ENCODE results near the gene MCL1. TPM values are rescaled to one million over a fixed set of nuclear protein-coding genes. Genes with fewer than 3 reads are reported as not detected.

MCL1 gene
- total RNA-seq, 1 donor from 2014 or later: 212 TPM

DNA sequence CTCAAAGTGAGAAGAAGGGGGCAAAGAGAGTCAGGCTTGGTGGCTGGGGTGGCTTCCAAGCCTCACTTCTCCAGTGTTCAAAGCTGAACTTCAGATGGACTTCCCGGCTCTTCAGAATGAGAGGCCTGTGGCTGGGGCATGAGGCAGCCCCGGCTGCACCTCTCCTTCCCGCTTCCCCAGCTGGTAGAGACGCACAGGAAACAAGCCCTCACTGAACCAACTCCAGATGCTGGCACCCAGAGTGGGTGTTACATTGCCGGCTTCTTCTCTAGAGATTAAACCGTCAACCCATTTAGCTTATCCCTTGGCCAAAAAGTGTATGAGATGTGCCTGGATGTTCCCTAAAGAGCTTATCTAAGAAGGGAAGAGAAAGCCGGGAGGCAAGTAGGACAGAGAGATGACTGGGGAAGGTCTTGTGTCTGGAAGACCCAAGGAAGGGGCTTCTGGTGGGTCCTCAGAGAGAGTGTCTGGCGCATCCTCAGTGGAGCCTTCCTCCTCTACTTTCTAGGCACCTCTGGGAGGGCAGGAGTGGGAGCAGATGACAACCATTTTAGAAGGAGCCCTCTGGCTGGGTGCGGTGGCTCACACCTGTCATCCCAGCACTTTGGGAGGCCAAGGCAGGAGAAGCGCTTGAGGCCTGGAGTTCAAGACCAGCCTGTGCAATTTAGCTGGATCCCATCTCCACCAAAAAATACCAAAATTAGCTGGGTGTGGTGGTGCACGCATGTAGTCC, 28.2 kb downstream of the MCL1 start:
- Mint-ChIP-seq H3K4me3 (ENCODE audit: low read depth) (no peak overlapping the region), H3K27me3 (peaks cover 17% of the 10 kb centered on the region), H3K27ac (no peak overlapping the region), H3K4me1 (ENCODE audit: low read depth) (peaks cover 6% of the 10 kb centered on the region), H3K36me3 (ENCODE audit: insufficient read depth) (no peaks in the 10 kb centered on the region), H3K9me3 (ENCODE audit: low read depth) (no peaks in the 10 kb centered on the region)
- DNase-seq (ENCODE audit: low spot score, unreplicated experiment): no peak
- TF ChIP-seq, protein P1, sequence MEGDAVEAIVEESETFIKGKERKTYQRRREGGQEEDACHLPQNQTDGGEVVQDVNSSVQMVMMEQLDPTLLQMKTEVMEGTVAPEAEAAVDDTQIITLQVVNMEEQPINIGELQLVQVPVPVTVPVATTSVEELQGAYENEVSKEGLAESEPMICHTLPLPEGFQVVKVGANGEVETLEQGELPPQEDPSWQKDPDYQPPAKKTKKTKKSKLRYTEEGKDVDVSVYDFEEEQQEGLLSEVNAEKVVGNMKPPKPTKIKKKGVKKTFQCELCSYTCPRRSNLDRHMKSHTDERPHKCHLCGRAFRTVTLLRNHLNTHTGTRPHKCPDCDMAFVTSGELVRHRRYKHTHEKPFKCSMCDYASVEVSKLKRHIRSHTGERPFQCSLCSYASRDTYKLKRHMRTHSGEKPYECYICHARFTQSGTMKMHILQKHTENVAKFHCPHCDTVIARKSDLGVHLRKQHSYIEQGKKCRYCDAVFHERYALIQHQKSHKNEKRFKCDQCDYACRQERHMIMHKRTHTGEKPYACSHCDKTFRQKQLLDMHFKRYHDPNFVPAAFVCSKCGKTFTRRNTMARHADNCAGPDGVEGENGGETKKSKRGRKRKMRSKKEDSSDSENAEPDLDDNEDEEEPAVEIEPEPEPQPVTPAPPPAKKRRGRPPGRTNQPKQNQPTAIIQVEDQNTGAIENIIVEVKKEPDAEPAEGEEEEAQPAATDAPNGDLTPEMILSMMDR (IDR thresholded peaks at IDR 0.05; ENCODE audit: unreplicated experiment): no peak

DNA sequence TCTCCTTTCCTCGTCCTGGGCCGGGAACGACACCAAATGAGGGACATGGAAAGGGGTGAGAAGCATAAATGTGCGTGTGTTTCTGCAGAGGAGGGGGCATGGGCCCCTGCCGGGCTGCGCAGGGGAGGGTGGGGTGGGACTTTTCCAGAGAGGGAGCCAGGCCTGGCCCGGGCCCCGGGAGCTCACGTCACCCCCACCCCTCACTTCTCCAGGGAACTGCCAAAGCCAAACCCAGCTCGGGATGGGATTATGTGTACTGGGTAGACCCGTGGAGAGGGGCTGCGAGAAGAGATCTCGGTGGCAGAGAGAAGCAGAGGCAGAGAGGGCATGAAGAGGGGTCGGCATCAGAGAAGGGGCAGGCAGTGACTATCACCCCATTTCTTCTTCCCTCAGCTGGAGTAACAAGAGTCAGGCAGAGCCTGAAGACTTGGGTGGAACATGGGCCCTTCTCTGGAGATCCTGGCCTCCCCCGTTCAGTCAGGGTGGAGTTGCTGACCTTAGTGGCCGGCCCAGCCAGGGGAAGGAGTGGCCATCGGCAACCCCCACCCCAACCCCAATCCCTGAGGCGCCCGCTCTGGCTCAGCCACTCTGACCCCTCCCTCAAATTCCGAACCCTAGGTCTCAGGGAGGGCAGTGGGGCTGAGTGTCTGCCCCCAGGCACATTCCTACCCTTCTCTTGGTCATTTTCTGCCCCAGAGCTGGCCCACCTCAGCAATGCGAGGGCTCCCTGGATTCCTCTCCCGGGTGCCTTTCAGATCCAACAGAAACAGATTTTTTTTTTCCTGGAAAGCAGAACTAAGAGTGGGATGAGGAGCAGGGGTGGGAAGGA, 29.0 kb downstream of the MCL1 start:
- Mint-ChIP-seq H3K4me3 (ENCODE audit: low read depth) (no peak overlapping the region), H3K4me1 (ENCODE audit: low read depth) (peaks cover 7% of the 10 kb centered on the region)
- TF ChIP-seq, protein P1 (IDR thresholded peaks at IDR 0.05; ENCODE audit: unreplicated experiment): no peak

DNA sequence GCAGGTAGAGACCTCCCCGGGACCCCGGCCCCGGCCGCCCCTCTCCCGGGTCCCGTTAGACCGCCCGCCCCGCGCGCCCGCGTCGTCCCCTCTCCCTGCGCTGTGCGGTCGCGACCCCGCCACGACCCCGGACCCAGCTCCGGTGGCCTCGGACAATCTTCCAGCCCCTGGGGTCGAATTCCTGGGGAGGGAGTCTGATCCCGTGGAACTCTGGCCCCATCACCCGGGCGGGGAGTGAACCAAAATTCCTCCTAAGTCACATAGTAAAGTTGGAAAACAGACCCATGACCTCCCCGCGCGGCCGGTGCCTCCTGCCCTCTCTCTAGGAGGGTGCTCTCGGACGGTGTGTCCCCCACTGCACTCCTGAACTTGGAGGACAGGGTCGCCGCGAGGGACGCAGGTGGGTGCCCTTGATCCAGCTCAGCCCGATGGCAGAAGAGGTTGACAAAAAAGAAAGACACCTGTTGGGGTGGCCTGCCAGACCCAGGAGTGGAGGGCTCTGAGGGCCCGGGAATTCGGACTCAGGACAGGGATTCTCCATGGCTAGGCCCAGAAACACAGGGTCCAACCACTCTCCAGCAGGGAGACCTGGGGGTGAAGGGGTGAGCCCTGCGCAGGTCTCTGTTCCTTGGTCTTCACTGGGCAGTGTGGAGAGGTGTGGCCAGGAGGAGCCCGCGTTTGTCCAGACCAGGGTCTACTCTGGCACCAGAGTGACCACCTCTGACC, 29.8 kb downstream of the MCL1 start:
- H3K4me1 Mint-ChIP-seq (ENCODE audit: low read depth): peaks cover 9% of the 10 kb centered on the region
- H3K27ac Mint-ChIP-seq: peak overlapping the region; percentile 84
- H3K4me3 Mint-ChIP-seq (ENCODE audit: low read depth): peak overlapping the region; percentile 76
- DNase-seq (ENCODE audit: low spot score, unreplicated experiment): no peak
- no peaks in the 10 kb centered on the region for H3K36me3 Mint-ChIP-seq (ENCODE audit: insufficient read depth)
- TF ChIP-seq, protein P1 (IDR thresholded peaks at IDR 0.05; ENCODE audit: unreplicated experiment): no peak
- H3K9me3 Mint-ChIP-seq (ENCODE audit: low read depth): no peaks in the 10 kb centered on the region
- H3K27me3 Mint-ChIP-seq: peaks cover 17% of the 10 kb centered on the region

More for the DNA sequence above, 29.0 kb downstream of the MCL1 start:
- Mint-ChIP-seq H3K36me3 (ENCODE audit: insufficient read depth) (no peaks in the 10 kb centered on the region), H3K27me3 (peaks cover 17% of the 10 kb centered on the region), H3K9me3 (ENCODE audit: low read depth) (no peaks in the 10 kb centered on the region), H3K27ac (peak overlapping the region; percentile 67)
- no peak for DNase-seq (ENCODE audit: low spot score, unreplicated experiment)

DNA sequence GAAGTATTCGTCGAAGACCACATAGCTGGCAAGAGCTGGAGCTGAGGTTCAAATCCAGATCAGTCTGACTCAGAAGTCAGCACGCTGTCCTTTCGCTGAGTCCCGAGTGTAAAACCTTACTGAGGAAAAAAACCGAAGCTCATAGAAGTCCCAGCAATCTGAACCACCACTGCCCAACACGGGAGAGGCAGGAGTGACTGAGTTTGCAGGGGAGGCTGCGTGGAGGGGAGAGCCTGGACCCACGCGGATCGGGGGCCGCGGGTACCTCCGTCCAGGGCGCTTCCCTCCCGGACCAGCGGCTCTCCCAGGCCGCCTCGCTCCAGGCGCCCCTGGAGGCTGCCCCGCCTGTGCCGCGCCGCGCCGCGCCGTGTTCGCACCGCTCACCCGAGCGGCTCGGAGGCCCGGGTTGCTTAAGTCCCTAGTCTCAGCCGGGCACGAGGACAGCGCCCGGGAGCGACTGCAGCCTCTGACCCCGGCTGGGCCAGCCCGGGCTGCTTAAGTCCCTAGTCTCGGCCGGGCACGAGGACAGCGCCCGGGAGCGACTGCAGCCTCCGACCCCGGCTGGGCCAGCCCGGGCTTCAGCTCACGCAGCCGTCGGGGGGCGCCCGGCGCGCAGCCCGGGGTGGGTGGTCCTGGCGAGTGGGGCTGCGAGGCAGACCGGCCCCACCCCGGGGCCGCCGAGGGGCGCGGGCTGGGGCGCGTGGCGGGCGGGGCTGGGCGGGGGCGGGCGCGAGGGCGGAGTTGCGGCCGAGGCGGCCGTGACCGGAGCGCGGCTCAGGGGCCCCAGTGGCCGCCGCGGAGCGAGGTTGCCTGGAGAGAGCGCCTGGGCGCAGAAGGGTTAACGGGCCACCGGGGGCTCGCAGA, 30.5 kb downstream of the MCL1 start, which contains the start of gene ADAMTSL4:
TSS of gene ADAMTSL4 (plus strand) at position 777 of the 864 bp plus-strand sequence. CDS start 2,881 bp downstream, outside the sequence.
- Mint-ChIP-seq H3K27me3 (peaks cover 17% of the 10 kb centered on the region), H3K36me3 (ENCODE audit: insufficient read depth) (no peaks in the 10 kb centered on the region), H3K4me1 (ENCODE audit: low read depth) (peaks cover 12% of the 10 kb centered on the region), H3K27ac (peak within 1 kb of the TSS; percentile 84), H3K9me3 (ENCODE audit: low read depth) (no peaks in the 10 kb centered on the region), H3K4me3 (ENCODE audit: low read depth) (peak within 1 kb of the TSS; percentile 76)
- TF ChIP-seq, protein P1 (IDR thresholded peaks at IDR 0.05; ENCODE audit: unreplicated experiment): peak; percentile 46
- DNase-seq (ENCODE audit: low spot score, unreplicated experiment): peak; percentile 54

Measured in progenitor cell of endocrine pancreas (in vitro differentiated cells).